Measurements from ENCODE around the gene MAPK1. TPM values are rescaled to one million over a fixed set of nuclear protein-coding genes. Genes with fewer than 3 reads are reported as not detected.
A peak's percentile ranks its signal among the peaks of the same experiment; 100 is the strongest.

Gene MAPK1
- total RNA-seq, 4 donors from 2014 or later = 44.9 to 87.2 (median 63.5) TPM

DNA sequence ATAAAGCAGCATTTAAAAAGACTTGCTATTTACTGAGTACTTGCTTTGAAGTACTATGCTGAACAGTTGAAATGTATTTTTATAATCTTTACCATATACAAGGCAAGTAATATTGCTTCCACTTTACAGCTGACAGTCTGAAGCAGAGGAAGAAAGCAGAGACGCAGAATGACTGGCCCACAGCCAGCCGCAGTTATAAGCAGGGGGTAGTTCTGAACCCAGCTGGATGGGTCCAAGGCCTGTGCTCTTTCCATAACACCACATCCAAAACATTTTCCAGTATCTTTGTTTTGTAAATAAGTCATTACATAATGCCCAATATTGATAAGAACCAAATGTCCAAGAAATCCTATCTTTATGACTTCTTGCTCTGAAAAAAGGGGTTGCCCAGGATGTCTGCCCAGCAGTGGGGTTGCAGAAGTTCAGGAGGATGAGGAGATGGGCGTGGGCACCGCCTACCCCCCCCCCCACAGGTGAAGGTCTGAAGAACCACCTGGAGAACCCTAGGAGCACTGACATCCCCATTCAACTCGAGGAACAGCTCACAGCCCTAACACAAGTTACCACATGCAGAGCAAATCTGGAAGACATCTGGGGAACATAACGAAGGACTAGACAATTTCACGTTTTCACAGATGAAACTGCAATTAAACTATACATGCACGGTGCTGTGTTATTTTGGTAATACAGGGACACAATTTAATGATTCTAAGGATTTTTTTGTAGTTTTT is 107.6 kb downstream of the MAPK1 start:
- Histone ChIP-seq H3K4me1 (peaks cover 14 to 40% (median 29%) of the 10 kb centered on the region in 4 donors), H3K9me3 (no peaks in the 10 kb centered on the region), H3K36me3 (peaks cover 10 to 83% (median 60%) of the 10 kb centered on the region in 4 donors), H3K4me3 (no peak overlapping the region), H3K27me3 (no peaks in the 10 kb centered on the region), H3K27ac (replicated peaks in 1 of 4) (no peak overlapping the region)
- no peak for DNase-seq (ENCODE audit: extremely low spot score)
- TF ChIP-seq, protein P1, sequence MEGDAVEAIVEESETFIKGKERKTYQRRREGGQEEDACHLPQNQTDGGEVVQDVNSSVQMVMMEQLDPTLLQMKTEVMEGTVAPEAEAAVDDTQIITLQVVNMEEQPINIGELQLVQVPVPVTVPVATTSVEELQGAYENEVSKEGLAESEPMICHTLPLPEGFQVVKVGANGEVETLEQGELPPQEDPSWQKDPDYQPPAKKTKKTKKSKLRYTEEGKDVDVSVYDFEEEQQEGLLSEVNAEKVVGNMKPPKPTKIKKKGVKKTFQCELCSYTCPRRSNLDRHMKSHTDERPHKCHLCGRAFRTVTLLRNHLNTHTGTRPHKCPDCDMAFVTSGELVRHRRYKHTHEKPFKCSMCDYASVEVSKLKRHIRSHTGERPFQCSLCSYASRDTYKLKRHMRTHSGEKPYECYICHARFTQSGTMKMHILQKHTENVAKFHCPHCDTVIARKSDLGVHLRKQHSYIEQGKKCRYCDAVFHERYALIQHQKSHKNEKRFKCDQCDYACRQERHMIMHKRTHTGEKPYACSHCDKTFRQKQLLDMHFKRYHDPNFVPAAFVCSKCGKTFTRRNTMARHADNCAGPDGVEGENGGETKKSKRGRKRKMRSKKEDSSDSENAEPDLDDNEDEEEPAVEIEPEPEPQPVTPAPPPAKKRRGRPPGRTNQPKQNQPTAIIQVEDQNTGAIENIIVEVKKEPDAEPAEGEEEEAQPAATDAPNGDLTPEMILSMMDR (IDR thresholded peaks at IDR 0.05) = no peak
- no peak for TF ChIP-seq EP300 (IDR thresholded peaks at IDR 0.05)
- TF ChIP-seq POLR2AphosphoS5 (IDR thresholded peaks at IDR 0.05) = no peak
- TF ChIP-seq POLR2A (IDR thresholded peaks at IDR 0.05; ENCODE audit: low read depth) = no peak
- intact Hi-C loops (cut with DNase I) = no loop called here
- 82% methylated on average over 8 of the region's 8 CpGs for WGBS

GRCh38 chr22:21759093-21759492 is 108.4 kb downstream of the MAPK1 start:
- TF ChIP-seq, protein P1 (IDR thresholded peaks at IDR 0.05) = no peak
- TF ChIP-seq POLR2AphosphoS5 (IDR thresholded peaks at IDR 0.05) = no peak
- TF ChIP-seq EP300 (IDR thresholded peaks at IDR 0.05) = no peak
- TF ChIP-seq POLR2A (IDR thresholded peaks at IDR 0.05; ENCODE audit: low read depth) = no peak
- WGBS = 62% methylated on average over 4 of the region's 4 CpGs
- Histone ChIP-seq H3K36me3 (peaks cover 10 to 75% (median 52%) of the 10 kb centered on the region in 4 donors), H3K9me3 (no peaks in the 10 kb centered on the region), H3K4me3 (no peak overlapping the region), H3K27ac (replicated peaks in 1 of 4) (no peak overlapping the region), H3K4me1 (peaks cover 14 to 47% (median 36%) of the 10 kb centered on the region in 4 donors), H3K27me3 (no peaks in the 10 kb centered on the region)
- intact Hi-C loops (cut with DNase I) = no loop called here
- DNase-seq (ENCODE audit: extremely low spot score) = no peak

DNA sequence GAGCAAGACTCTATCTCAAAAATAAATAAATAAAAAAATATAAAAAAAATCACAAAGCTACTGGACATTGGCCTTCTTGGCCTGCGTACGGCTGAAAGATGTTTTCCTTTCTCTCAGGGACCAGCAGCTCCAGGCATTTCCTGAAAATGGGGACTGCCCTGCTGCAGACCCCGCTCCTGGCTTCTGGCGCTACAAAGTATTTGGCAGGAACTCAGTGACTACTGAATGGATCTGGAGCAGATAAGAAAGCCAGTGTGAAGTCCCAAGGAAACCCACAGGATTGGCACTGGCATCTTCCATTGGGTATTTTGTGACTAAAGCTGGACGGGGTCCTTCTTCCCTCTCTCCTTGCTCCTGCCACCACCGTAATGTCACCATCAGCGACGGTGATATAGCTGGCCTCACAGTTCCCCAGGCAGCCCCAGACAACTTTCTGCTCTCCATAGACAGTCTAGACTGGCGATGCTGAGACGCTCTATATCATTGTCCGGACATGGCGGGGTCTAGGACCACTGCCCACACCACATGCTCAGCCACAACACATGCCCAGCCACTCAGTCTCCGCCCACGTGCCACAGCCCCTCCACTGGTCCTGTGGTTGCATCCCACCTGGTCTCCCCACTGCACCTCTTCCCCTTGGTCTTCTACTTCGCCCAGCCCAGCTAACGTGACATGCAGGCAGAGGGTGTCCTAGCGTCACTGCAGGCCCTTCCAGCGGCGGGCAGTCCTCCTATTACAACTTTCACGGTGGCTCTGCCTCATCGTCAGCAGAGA is 109.2 kb downstream of the MAPK1 start:
- no peak overlapping the region for H3K27ac ChIP-seq (replicated peaks in 1 of 4)
- DNase-seq (ENCODE audit: extremely low spot score) = no peak
- H3K4me1 ChIP-seq = peaks cover 14 to 44% (median 32%) of the 10 kb centered on the region in 4 donors
- H3K36me3 ChIP-seq = peaks cover 10 to 67% (median 44%) of the 10 kb centered on the region in 4 donors
- H3K4me3 ChIP-seq = no peak overlapping the region
- 90% methylated on average over 21 of the region's 21 CpGs for WGBS
- intact Hi-C loops (cut with DNase I) = no loop called here
- no peak for TF ChIP-seq POLR2A (IDR thresholded peaks at IDR 0.05; ENCODE audit: low read depth)
- TF ChIP-seq POLR2AphosphoS5 (IDR thresholded peaks at IDR 0.05) = no peak
- TF ChIP-seq, protein P1 (IDR thresholded peaks at IDR 0.05) = no peak
- no peak for TF ChIP-seq EP300 (IDR thresholded peaks at IDR 0.05)
- H3K27me3 ChIP-seq = no peaks in the 10 kb centered on the region
- no peaks in the 10 kb centered on the region for H3K9me3 ChIP-seq

GRCh38 chr22:21755851-21756284 is 111.6 kb downstream of the MAPK1 start:
- peaks cover 10 to 43% (median 25%) of the 10 kb centered on the region in 4 donors for H3K36me3 ChIP-seq
- H3K27me3 ChIP-seq = no peaks in the 10 kb centered on the region
- no peak overlapping the region for H3K4me3 ChIP-seq
- H3K4me1 ChIP-seq = peaks cover 9 to 21% (median 18%) of the 10 kb centered on the region in 4 donors
- DNase-seq (ENCODE audit: extremely low spot score) = no peak
- H3K9me3 ChIP-seq = no peaks in the 10 kb centered on the region
- TF ChIP-seq POLR2A (IDR thresholded peaks at IDR 0.05; ENCODE audit: low read depth) (no peak), POLR2AphosphoS5 (IDR thresholded peaks at IDR 0.05) (no peak), EP300 (IDR thresholded peaks at IDR 0.05) (no peak)
- TF ChIP-seq, protein P1 (IDR thresholded peaks at IDR 0.05) = no peak
- H3K27ac ChIP-seq (replicated peaks in 1 of 4) = peak overlapping the region in 2 of 4 donors; percentile 18 to 40
- intact Hi-C loops (cut with DNase I) = no loop called here
- WGBS = 63% methylated on average over 5 of the region's 5 CpGs

Data from esophagus muscularis mucosa (tissue), 4 donors.